H1 (cell line): ENCODE data around the gene GPR61. TPM values are rescaled to one million over a fixed set of nuclear protein-coding genes. Genes with fewer than 3 reads are reported as not detected.

Experiments
- CTCF ChIA-PET: fragments of 300-600 bp; sonication (Branson Sonifier 250); formaldehyde crosslinking; loops from one replicate; lab custom pipeline; 2021; ENCODE audit not compliant: partially characterized antibody; lab: Charles Lee
- POLR2A ChIA-PET: fragments of 300-600 bp; sonication (Branson Sonifier 250); formaldehyde crosslinking; loops from one replicate; lab custom pipeline; 2021; ENCODE audit warnings: inconsistent platforms; ENCODE audit not compliant: partially characterized antibody; lab: Charles Lee
- DNase-seq, 2 experiments: peaks; one replicate each; pipeline versions ENCODE4 v3.0.0 to v3.0.0-alpha.2; 2010 to 2022; ENCODE audit warnings: low spot score in 2 of 2, low read depth in 1 of 2, mixed read lengths in 1 of 2
- FAIRE-seq: peaks from 2 replicates; lab custom pipeline; 2011; peaks lifted over from hg19 to GRCh38; lab: Jason Lieb, UNC
- H2AFZ ChIP-seq: 2 replicates; pipeline ENCODE4 v1.8.1; 2012; ENCODE audit warnings: low read length, inconsistent platforms
- H2AK5ac ChIP-seq: 2 replicates; pipeline ENCODE4 v1.6.1; 2013; ENCODE audit warnings: low read depth, low read length
- H2BK120ac ChIP-seq: replicated peaks from 2 replicates; pipeline ENCODE3; 2013; ENCODE audit warnings: low read depth, low read length, inconsistent platforms
- H2BK12ac ChIP-seq: 2 replicates; pipeline ENCODE4 v1.6.1; 2013; ENCODE audit warnings: low read depth, low read length
- H2BK15ac ChIP-seq: 2 replicates; pipeline ENCODE4 v1.6.1; 2013; ENCODE audit warnings: low read length
- H2BK20ac ChIP-seq: 2 replicates; pipeline ENCODE4 v1.6.1; 2013; ENCODE audit warnings: low read length
- H2BK5ac ChIP-seq: 2 replicates; pipeline ENCODE4 v1.6.1; 2013; ENCODE audit warnings: low read depth, low read length
- H3K14ac ChIP-seq: 2 replicates; pipeline ENCODE4 v1.6.1; 2013; ENCODE audit warnings: inconsistent platforms; ENCODE audit not compliant: insufficient read length
- H3K18ac ChIP-seq: 2 replicates; pipeline ENCODE4 v1.6.1; 2013; ENCODE audit warnings: low read length; ENCODE audit errors: extremely low read depth
- H3K23ac ChIP-seq: 2 replicates; pipeline ENCODE4 v1.6.1; 2013; ENCODE audit warnings: inconsistent platforms; ENCODE audit not compliant: insufficient read length
- H3K23me2 ChIP-seq: 2 replicates; pipeline ENCODE4 v1.6.1; 2013; ENCODE audit warnings: low read depth, low read length
- H3K27ac ChIP-seq: 2 replicates; pipeline ENCODE4 v1.6.1; 2011; ENCODE audit warnings: low read depth, low read length, inconsistent platforms
- H3K27me3 ChIP-seq, 4 experiments: replicated peaks in 1 of 4; 1 replicate in 1 of 4; 2 replicates in 3 of 4; pipeline versions ENCODE4 v1.6.1 to v1.8.1; 2011 to 2013; ENCODE audit warnings: low read length in 3 of 4, mild to moderate bottlenecking in 3 of 4, inconsistent platforms in 2 of 4, mixed read lengths in 2 of 4, moderate library complexity in 1 of 4; ENCODE audit not compliant: control insufficient read depth in 3 of 4, insufficient read depth in 3 of 4; ENCODE audit errors: extremely low read depth in 1 of 4
- H3K36me3 ChIP-seq, 4 experiments: 2 replicates each; pipeline versions ENCODE4 v1.6.1 to v1.8.1; 2011 to 2013; ENCODE audit warnings: mild to moderate bottlenecking in 4 of 4, low read length in 3 of 4, moderate library complexity in 2 of 4, control low read depth in 1 of 4, inconsistent platforms in 1 of 4; ENCODE audit not compliant: insufficient read depth in 4 of 4, control insufficient read depth in 2 of 4
- H3K4ac ChIP-seq: replicated peaks from 2 replicates; pipeline ENCODE3; 2013; ENCODE audit warnings: low read length, low read depth, mixed read lengths, inconsistent platforms; ENCODE audit not compliant: insufficient read length
- H3K4me1 ChIP-seq, 4 experiments: replicated peaks in 1 of 4; 1 replicate in 1 of 4; 2 replicates in 3 of 4; pipeline versions ENCODE4 v1.6.1 to v1.8.1; 2011 to 2013; ENCODE audit warnings: low read length in 3 of 4, inconsistent platforms in 2 of 4, mixed read lengths in 1 of 4; ENCODE audit not compliant: insufficient read depth in 4 of 4, control insufficient read depth in 3 of 4
- H3K4me2 ChIP-seq, 2 experiments: 2 replicates each; pipeline versions ENCODE4 v1.6.1 to v1.8.1; 2011 to 2013; ENCODE audit warnings: low read depth in 2 of 2, low read length in 2 of 2, control low read depth in 1 of 2, inconsistent platforms in 1 of 2, mild to moderate bottlenecking in 1 of 2; ENCODE audit not compliant: insufficient read depth in 1 of 2
- H3K4me3 ChIP-seq, 4 experiments: fragments of 200-600, 300-600 bp in 1 of 4; sonication (generic), shearing (Covaris generic), sonication (Bioruptor Twin) in 1 of 4; 2 replicates each; pipeline versions ENCODE4 v1.5.1 to v1.8.1; 2011 to 2016; ENCODE audit warnings: low read length in 4 of 4, low read depth in 3 of 4, control low read depth in 2 of 4, inconsistent platforms in 2 of 4, mild to moderate bottlenecking in 2 of 4, mixed read lengths in 1 of 4, moderate library complexity in 1 of 4; ENCODE audit not compliant: insufficient read depth in 2 of 4; ENCODE audit errors: extremely low read depth in 1 of 4
- H3K56ac ChIP-seq: replicated peaks from 2 replicates; pipeline ENCODE3; 2013; ENCODE audit warnings: low read depth, mild to moderate bottlenecking, mixed read lengths, low read length, inconsistent platforms; ENCODE audit not compliant: insufficient read length
- H3K79me1 ChIP-seq: 2 replicates; pipeline ENCODE4 v1.6.1; 2013; ENCODE audit warnings: low read depth, low read length, control low read depth
- H3K79me2 ChIP-seq, 2 experiments: 2 replicates each; pipeline versions ENCODE4 v1.6.1 to v1.8.1; 2012 to 2013; ENCODE audit warnings: low read length in 2 of 2, mild to moderate bottlenecking in 2 of 2, inconsistent platforms in 1 of 2; ENCODE audit not compliant: insufficient read depth in 2 of 2, control insufficient read depth in 1 of 2
- H3K9ac ChIP-seq, 4 experiments: replicated peaks in 1 of 4; 1 replicate in 1 of 4; 2 replicates in 3 of 4; pipeline versions ENCODE4 v1.6.1 to v1.8.1; 2011 to 2013; ENCODE audit warnings: low read depth in 3 of 4, low read length in 3 of 4, control low read depth in 2 of 4, mild to moderate bottlenecking in 2 of 4, moderate library complexity in 2 of 4, inconsistent platforms in 1 of 4; ENCODE audit errors: extremely low read depth in 1 of 4
- H3K9me3 ChIP-seq, 2 experiments: 2 replicates each; pipeline versions ENCODE4 v1.6.1 to v1.8.1; 2012 to 2013; ENCODE audit warnings: mild to moderate bottlenecking in 2 of 2, moderate library complexity in 2 of 2, control low read depth in 1 of 2, inconsistent platforms in 1 of 2, low read depth in 1 of 2, low read length in 1 of 2, mixed read lengths in 1 of 2; ENCODE audit not compliant: insufficient read depth in 2 of 2
- H4K20me1 ChIP-seq, 2 experiments: replicated peaks in 1 of 2; 2 replicates each; pipeline versions ENCODE3 to v1.8.1; 2011 to 2013; ENCODE audit warnings: inconsistent platforms in 2 of 2, low read length in 2 of 2, mild to moderate bottlenecking in 1 of 2; ENCODE audit not compliant: insufficient read depth in 2 of 2, control insufficient read depth in 1 of 2
- H4K5ac ChIP-seq: 2 replicates; pipeline ENCODE4 v1.6.1; 2013; ENCODE audit warnings: low read length, low read depth, mixed read lengths, inconsistent platforms; ENCODE audit not compliant: insufficient read length
- H4K8ac ChIP-seq: 2 replicates; pipeline ENCODE4 v1.8.0; 2013; ENCODE audit warnings: mild to moderate bottlenecking, moderate library complexity, low read length, inconsistent platforms; ENCODE audit not compliant: insufficient read depth; ENCODE audit errors: extremely low read depth
- H4K91ac ChIP-seq: replicated peaks from 2 replicates; pipeline ENCODE3; 2013; ENCODE audit warnings: low read length, mixed read lengths, inconsistent platforms; ENCODE audit not compliant: insufficient read length
- ASH2L ChIP-seq: fragments of 200-600, 300-600 bp; sonication (generic); IDR thresholded peaks from one replicate; pipeline ENCODE4 v1.7.1; 2017; ENCODE audit warnings: low read length
- BRCA1 ChIP-seq: IDR thresholded peaks from 2 replicates; pipeline ENCODE4 v1.6.1; 2012; ENCODE audit warnings: low read depth, low read length, improper control_type of control experiment
- FOSL1 ChIP-seq: IDR thresholded peaks from 2 replicates; pipeline ENCODE4 v1.6.1; 2011; ENCODE audit warnings: mild to moderate bottlenecking, low read depth, low read length, moderate library complexity; ENCODE audit not compliant: insufficient read depth
- JUN ChIP-seq: IDR thresholded peaks from 2 replicates; pipeline ENCODE4 v1.6.1; 2011; ENCODE audit warnings: low read depth, mild to moderate bottlenecking, improper control_type of control experiment, low read length
- POU5F1 ChIP-seq: IDR thresholded peaks from 2 replicates; pipeline ENCODE4 v1.6.1; 2011; ENCODE audit warnings: low read depth, mild to moderate bottlenecking, low read length, moderate library complexity
- WGBS, 2 experiments: shearing (Covaris generic) in 1 of 2; methylation state at CpG; one replicate each; pipeline versions ENCODE4 v1.1.6 to v1.1.7; 2013 to 2015; ENCODE audit warnings: low lambda C conversion rate in 2 of 2, mixed read lengths in 2 of 2, inconsistent platforms in 1 of 2, low coverage in 1 of 2, missing lambda C conversion rate in 1 of 2; ENCODE audit not compliant: insufficient replicate concordance in 2 of 2, insufficient coverage in 1 of 2, insufficient read length in 1 of 2; ENCODE audit errors: extremely low coverage in 1 of 2, missing lambda C conversion rate in 1 of 2; 5-methylcytosine and 5-hydroxymethylcytosine counted together
- polyA plus RNA-seq, 7 experiments: library from polyadenylated mRNA; depleted of rRNA in 3 of 7; stranded (reverse) in 5 of 7; unstranded in 2 of 7; fragments of >200 nt in 5 of 7; fragments of 200-250 nt in 2 of 7; gene quantifications; 1 replicate in 5 of 7; 2 replicates in 1 of 7; 4 replicates in 1 of 7; pipeline versions ENCODE4 v1.2.1 to v1.2.3, GENCODE V29; 2011 to 2013; ENCODE audit warnings: missing spikeins in 2 of 7, mixed read lengths in 2 of 7
- total RNA-seq: library from RNA; stranded (reverse); fragmentation: NEBNext Ultra II Directional; extraction: Animal tissue kit (Norgen Biotek cat#: 25700); gene quantifications from 2 replicates; pipeline ENCODE4 v1.2.1, GENCODE V29; 2021

Gene GPR61
- total and polyA plus RNA-seq, 2 of the 8 experiments (the other 6 are each of a cell fraction or from before 2014, with no cell fraction given), result 0.41 to 0.53 TPM

- H3K27me3 ChIP-seq, result no peaks in the 10 kb centered on the region
- no peak overlapping the region for H2AFZ ChIP-seq
- no peak overlapping the region for H3K9ac ChIP-seq
- no peak overlapping the region for H3K18ac ChIP-seq
- no peak overlapping the region for H3K4me2 ChIP-seq
- no peak overlapping the region for H3K14ac ChIP-seq
- peak in 1 of 2 experiments; percentile 90 for DNase-seq
- H3K23ac ChIP-seq, result no peak overlapping the region
- H3K4ac ChIP-seq, result no peak overlapping the region
- H3K9me3 ChIP-seq, result no peaks in the 10 kb centered on the region
- no peak overlapping the region for H4K5ac ChIP-seq
- H3K27ac ChIP-seq, result no peak overlapping the region
- no peak overlapping the region; the same call in 1 of the 2 replicates for H2BK12ac ChIP-seq
- H2BK15ac ChIP-seq, result no peak overlapping the region
- ChIA-PET CTCF (interaction anchor here (0.6 to 43.7 kb wide), 20 partner anchors 4 to 439 kb away, joined by 3 to 1755 read pairs (median 4); partner anchors contain the start of genes AMIGO1, ATXN7L2, CYB561D1 and GPR61), POLR2A (interaction anchor here (0.8 to 4.1 kb wide), 8 partner anchors 8 to 33 kb away, joined by 3 to 20 read pairs (median 6); partner anchors contain the start of genes AMIGO1 and ATXN7L2)
- H2BK5ac ChIP-seq, result no peak overlapping the region
- H3K4me1 ChIP-seq, result peaks cover 0 to 11% (median 5%) of the 10 kb centered on the region in 4 experiments; a peak in 5 of 7 replicates
- no peak overlapping the region for H4K8ac ChIP-seq
- H3K36me3 ChIP-seq, result peaks cover 0 to 2% (median 0%) of the 10 kb centered on the region in 4 experiments; a peak in 2 of 8 replicates
- H3K4me3 ChIP-seq, result no peak overlapping the region
- H4K91ac ChIP-seq, result no peak overlapping the region
- H3K56ac ChIP-seq, result no peak overlapping the region
- 71% methylated on average over 4 of the region's 4 CpGs; no CpG with 5 or more reads in 1 of the 2 experiments for WGBS, 2 experiments
- H3K79me2 ChIP-seq, result no peaks in the 10 kb centered on the region
- peaks cover 0 to 2% of the 10 kb centered on the region in 2 experiments for H4K20me1 ChIP-seq
- no peak overlapping the region for H2BK20ac ChIP-seq
- no peak for FAIRE-seq
- no peak overlapping the region for H2BK120ac ChIP-seq
- no peaks in the 10 kb centered on the region for H3K23me2 ChIP-seq
- no peak overlapping the region for H2AK5ac ChIP-seq
- no peaks in the 10 kb centered on the region for H3K79me1 ChIP-seq
- TF ChIP-seq ASH2L, result no peak
- TF ChIP-seq POU5F1, result no peak
- TF ChIP-seq FOSL1, result no peak
- no peak for TF ChIP-seq BRCA1
- TF ChIP-seq JUN, result no peak
Observed at GRCh38 chr1:109499661-109500536, 39.8 kb upstream of the GPR61 start.
